ENCODE results near the gene KNDC1. TPM values are rescaled to one million over a fixed set of nuclear protein-coding genes. Genes with fewer than 3 reads are reported as not detected.
"Not testable (repeated sequence)": the region's sequence is repeated elsewhere in the genome, so short reads cannot be mapped to it uniquely, and the experiment has no call there.

Gene KNDC1
- total and polyA plus RNA-seq, 2 donors (not counting 1 experiment from before 2014, with no cell fraction given): 0.17 to 0.45 TPM

GRCh38 chr10:133263674-133264073 lies 103.7 kb downstream of the KNDC1 start:
- TF ChIP-seq CTCF (IDR thresholded peaks at IDR 0.05): no peak
- Histone ChIP-seq H3K27ac (ENCODE audit: low read length in 2 of 2) (no peak overlapping the region), H3K4me1 (ENCODE audit: control insufficient read depth in 2 of 2, insufficient read depth in 2 of 2, low read length in 2 of 2) (peaks cover 42 to 59% of the 10 kb centered on the region in 2 donors), H3K9me3 (ENCODE audit: control extremely low read depth in 1 of 3, control insufficient read depth in 2 of 3, insufficient read depth in 1 of 3, low read length in 2 of 3) (no peaks in the 10 kb centered on the region), H2AFZ (ENCODE audit: insufficient read depth, low read depth, low read length, poor library complexity, severe bottlenecking) (no peak overlapping the region), H3K79me2 (ENCODE audit: control insufficient read depth, insufficient read depth, low read length) (no peaks in the 10 kb centered on the region), H3K4me3 (ENCODE audit: control extremely low read depth in 1 of 5, extremely low read depth in 1 of 5, insufficient read depth in 1 of 5, low read depth in 2 of 5, low read length in 4 of 5) (no peak overlapping the region), H4K20me1 (ENCODE audit: control insufficient read depth, insufficient read depth, low read length, poor library complexity, severe bottlenecking) (peaks cover 5% of the 10 kb centered on the region), H3K27me3 (replicated peaks in 1 of 4; ENCODE audit: control extremely low read depth in 1 of 4, control insufficient read depth in 3 of 4, insufficient read depth in 4 of 4, low read length in 3 of 4) (no peaks in the 10 kb centered on the region), H3K36me3 (replicated peaks in 1 of 2; ENCODE audit: control extremely low read depth in 1 of 2, control insufficient read depth in 1 of 2, extremely low read depth in 1 of 2, insufficient read depth in 2 of 2, low read length in 1 of 2) (peaks cover 0 to 26% of the 10 kb centered on the region in 2 experiments), H3K9ac (ENCODE audit: low read length) (no peak overlapping the region), H3K4me2 (replicated peaks; ENCODE audit: low read depth, low read length, poor library complexity, severe bottlenecking) (no peak overlapping the region)
- ATAC-seq (ENCODE audit: low read depth): no peak
- no peak overlapping the region for H3K27ac Mint-ChIP-seq
- ChIA-PET POLR2A (interaction anchor here (0.6 to 2.4 kb wide), 3 partner anchors 11 to 17 kb away, joined by 3 to 11 read pairs (median 3); no protein-coding TSS in a partner anchor), CTCF (interaction anchor here (0.8 to 8.9 kb wide), 6 partner anchors 11 to 114 kb away, joined by 3 to 80 read pairs (median 4); partner anchors contain the start of gene ADAM8)
- DNase-seq: no peak
- WGBS (ENCODE audit: insufficient coverage): 98% methylated on average over 10 of the region's 10 CpGs
- peak overlapping the region; percentile 19 for H3K4me3 Mint-ChIP-seq
- peaks cover 59% of the 10 kb centered on the region for H3K4me1 Mint-ChIP-seq
- intact Hi-C loops (cut with micrococcal nuclease): loop anchor here (5.0 kb wide), 3 partner anchors 109 to 931 kb away; partner anchors contain the start of genes ECHS1 and LRRC27
- H3K9me3 Mint-ChIP-seq (ENCODE audit: insufficient read depth): no peaks in the 10 kb centered on the region
- no peaks in the 10 kb centered on the region for H3K27me3 Mint-ChIP-seq

GRCh38 chr10:133264461-133264860 lies 104.4 kb downstream of the KNDC1 start:
- H3K9me3 Mint-ChIP-seq (ENCODE audit: insufficient read depth): no peaks in the 10 kb centered on the region
- no peak overlapping the region for H3K9ac ChIP-seq (ENCODE audit: low read length)
- CTCF ChIA-PET: interaction anchor here (1.1 to 8.9 kb wide), 5 partner anchors 11 to 115 kb away, joined by 3 to 80 read pairs (median 5); partner anchors contain the start of gene ADAM8
- H3K4me2 ChIP-seq (replicated peaks; ENCODE audit: low read depth, low read length, poor library complexity, severe bottlenecking): peak overlapping the region; percentile 54
- no peak overlapping the region for H3K27ac ChIP-seq (ENCODE audit: low read length in 2 of 2)
- peaks cover 34 to 51% of the 10 kb centered on the region in 2 donors for H3K4me1 ChIP-seq (ENCODE audit: control insufficient read depth in 2 of 2, insufficient read depth in 2 of 2, low read length in 2 of 2)
- H3K4me3 ChIP-seq (ENCODE audit: control extremely low read depth in 1 of 5, extremely low read depth in 1 of 5, insufficient read depth in 1 of 5, low read depth in 2 of 5, low read length in 4 of 5): no peak overlapping the region
- no peaks in the 10 kb centered on the region for H3K9me3 ChIP-seq (ENCODE audit: control extremely low read depth in 1 of 3, control insufficient read depth in 2 of 3, insufficient read depth in 1 of 3, low read length in 2 of 3)
- no peaks in the 10 kb centered on the region for H3K79me2 ChIP-seq (ENCODE audit: control insufficient read depth, insufficient read depth, low read length)
- H3K27me3 Mint-ChIP-seq: no peaks in the 10 kb centered on the region
- DNase-seq: peak; percentile 68
- intact Hi-C loops (cut with micrococcal nuclease): loop anchor here (5.0 kb wide), 3 partner anchors 108 to 932 kb away; partner anchors contain the start of genes ECHS1 and LRRC27
- 44% methylated on average over 8 of the region's 9 CpGs for WGBS (ENCODE audit: insufficient coverage)
- no peak overlapping the region for H2AFZ ChIP-seq (ENCODE audit: insufficient read depth, low read depth, low read length, poor library complexity, severe bottlenecking)
- H3K27me3 ChIP-seq (replicated peaks in 1 of 4; ENCODE audit: control extremely low read depth in 1 of 4, control insufficient read depth in 3 of 4, insufficient read depth in 4 of 4, low read length in 3 of 4): no peaks in the 10 kb centered on the region
- H3K36me3 ChIP-seq (replicated peaks in 1 of 2; ENCODE audit: control extremely low read depth in 1 of 2, control insufficient read depth in 1 of 2, extremely low read depth in 1 of 2, insufficient read depth in 2 of 2, low read length in 1 of 2): peaks cover 0 to 34% of the 10 kb centered on the region in 2 experiments
- peaks cover 13% of the 10 kb centered on the region for H4K20me1 ChIP-seq (ENCODE audit: control insufficient read depth, insufficient read depth, low read length, poor library complexity, severe bottlenecking)
- ATAC-seq (ENCODE audit: low read depth): no peak
- peak overlapping the region; percentile 61 for H3K4me3 Mint-ChIP-seq
- peak overlapping the region; percentile 79 for H3K27ac Mint-ChIP-seq
- POLR2A ChIA-PET: interaction anchor here (0.5 to 2.4 kb wide), 3 partner anchors 10 to 31 kb away, joined by 3 to 11 read pairs (median 4); no protein-coding TSS in a partner anchor
- peaks cover 53% of the 10 kb centered on the region for H3K4me1 Mint-ChIP-seq
- no peak for TF ChIP-seq EZH2 (IDR thresholded peaks at IDR 0.05; ENCODE audit: borderline replicate concordance, insufficient read depth, low read depth, low read length, poor library complexity, severe bottlenecking)
- no peak for TF ChIP-seq CTCF (IDR thresholded peaks at IDR 0.05)

GRCh38 chr10:133265052-133265451 lies 105.0 kb downstream of the KNDC1 start:
- H3K4me3 Mint-ChIP-seq; H3K9me3 ChIP-seq (ENCODE audit: control extremely low read depth in 1 of 3, control insufficient read depth in 2 of 3, insufficient read depth in 1 of 3, low read length in 2 of 3); H3K4me3 ChIP-seq (ENCODE audit: control extremely low read depth in 1 of 5, extremely low read depth in 1 of 5, insufficient read depth in 1 of 5, low read depth in 2 of 5, low read length in 4 of 5); H3K27ac Mint-ChIP-seq; H3K4me2 ChIP-seq (replicated peaks; ENCODE audit: low read depth, low read length, poor library complexity, severe bottlenecking); ATAC-seq (ENCODE audit: low read depth); H2AFZ ChIP-seq (ENCODE audit: insufficient read depth, low read depth, low read length, poor library complexity, severe bottlenecking); H3K79me2 ChIP-seq (ENCODE audit: control insufficient read depth, insufficient read depth, low read length); H3K27me3 ChIP-seq (replicated peaks in 1 of 4; ENCODE audit: control extremely low read depth in 1 of 4, control insufficient read depth in 3 of 4, insufficient read depth in 4 of 4, low read length in 3 of 4); H3K9ac ChIP-seq (ENCODE audit: low read length); intact Hi-C loops (cut with micrococcal nuclease); H3K27me3 Mint-ChIP-seq; DNase-seq; H3K27ac ChIP-seq (ENCODE audit: low read length in 2 of 2); H3K9me3 Mint-ChIP-seq (ENCODE audit: insufficient read depth): not testable (repeated sequence)
- POLR2A ChIA-PET: interaction anchor here (2.4 kb wide), 1 partner anchor 10 kb away, joined by 11 read pairs; no protein-coding TSS in a partner anchor
- peaks cover 19% of the 10 kb centered on the region for H4K20me1 ChIP-seq (ENCODE audit: control insufficient read depth, insufficient read depth, low read length, poor library complexity, severe bottlenecking)
- peaks cover 0 to 39% of the 10 kb centered on the region in 2 experiments for H3K36me3 ChIP-seq (replicated peaks in 1 of 2; ENCODE audit: control extremely low read depth in 1 of 2, control insufficient read depth in 1 of 2, extremely low read depth in 1 of 2, insufficient read depth in 2 of 2, low read length in 1 of 2)
- CTCF ChIA-PET: interaction anchor here (0.7 to 8.9 kb wide), 4 partner anchors 8 to 42 kb away, joined by 3 to 80 read pairs (median 4); partner anchors contain the start of gene ADAM8
- H3K4me1 ChIP-seq (ENCODE audit: control insufficient read depth in 2 of 2, insufficient read depth in 2 of 2, low read length in 2 of 2): peaks cover 29 to 45% of the 10 kb centered on the region in 2 donors
- peaks cover 47% of the 10 kb centered on the region for H3K4me1 Mint-ChIP-seq
- WGBS (ENCODE audit: insufficient coverage): 86% methylated on average over 8 of the region's 10 CpGs
